Fibroblast of skin of right biceps (primary cell): ENCODE measurements around the gene SMG9.
"Not testable (repeated sequence)": the region's sequence is repeated elsewhere in the genome, so short reads cannot be mapped to it uniquely, and the experiment has no call there.

ENCODE experiments used
- DNase-seq: peaks from one replicate; pipeline ENCODE4 v3.0.0-alpha.2; 2013

Gene SMG9

DNA sequence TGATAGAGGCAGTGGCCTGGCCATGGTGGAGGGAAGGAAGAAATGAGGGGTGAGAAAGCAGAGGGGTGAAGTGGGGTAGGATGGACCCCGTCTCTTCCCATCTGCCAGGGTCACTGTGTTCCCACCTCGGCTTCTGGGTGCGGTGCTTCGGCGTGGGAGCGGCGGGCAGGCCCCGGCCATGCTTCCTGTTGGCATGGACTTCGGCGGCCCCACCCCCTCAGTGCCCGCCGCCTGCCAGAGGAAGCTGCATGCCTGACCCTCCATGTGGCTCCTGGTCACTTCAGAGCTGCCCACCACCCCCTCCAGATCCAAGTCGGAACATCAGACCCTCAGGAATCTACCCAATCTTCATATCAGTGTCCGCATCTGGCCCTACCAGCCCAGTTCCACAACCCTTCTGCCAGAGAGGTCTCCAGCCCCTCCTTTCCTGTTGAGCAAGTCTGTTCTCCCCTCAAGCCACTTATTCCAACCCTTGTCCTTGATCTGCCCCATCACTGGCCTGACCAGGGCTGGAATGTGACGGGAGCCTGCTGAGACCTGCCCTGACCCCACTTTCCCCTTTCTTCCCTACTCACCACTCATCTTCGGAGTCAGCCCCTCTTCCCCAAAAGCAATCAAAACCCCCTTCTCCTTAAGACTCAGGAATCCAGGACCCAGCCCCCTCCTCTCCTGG lies 24.5 kb upstream of the SMG9 start:
- no peak for DNase-seq

GRCh38 chr19:43778651-43779050 lies 23.9 kb upstream of the SMG9 start:
- no peak for DNase-seq

DNA sequence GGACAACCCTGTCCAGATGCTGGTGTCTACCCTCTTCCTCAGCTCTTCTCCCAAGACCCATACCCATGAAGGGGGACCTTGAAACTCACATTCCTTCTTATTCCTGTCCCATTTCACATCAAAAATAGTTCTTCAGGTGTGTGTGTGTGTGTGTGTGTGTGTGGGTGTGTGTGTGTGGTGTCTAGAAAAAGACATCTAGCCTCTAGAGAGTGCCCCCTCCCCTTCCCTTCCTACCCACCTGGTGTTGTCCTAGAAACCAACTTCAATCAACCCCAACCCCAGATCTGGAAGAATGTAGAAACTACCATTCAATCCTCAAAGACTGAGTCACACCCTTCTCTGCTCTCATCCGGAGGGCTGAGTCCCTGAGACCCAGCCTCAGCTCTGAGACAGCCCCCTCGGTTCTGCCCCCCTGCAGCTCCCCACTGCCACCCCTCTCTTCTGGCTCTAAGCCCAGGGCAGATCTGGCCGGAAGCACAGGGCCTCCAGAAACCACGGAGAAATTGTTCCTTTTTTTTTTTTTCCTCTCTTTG lies 22.5 kb upstream of the SMG9 start:
- peak; percentile 81 for DNase-seq

GRCh38 chr19:43776286-43776685 lies 21.5 kb upstream of the SMG9 start:
- no peak for DNase-seq

DNA sequence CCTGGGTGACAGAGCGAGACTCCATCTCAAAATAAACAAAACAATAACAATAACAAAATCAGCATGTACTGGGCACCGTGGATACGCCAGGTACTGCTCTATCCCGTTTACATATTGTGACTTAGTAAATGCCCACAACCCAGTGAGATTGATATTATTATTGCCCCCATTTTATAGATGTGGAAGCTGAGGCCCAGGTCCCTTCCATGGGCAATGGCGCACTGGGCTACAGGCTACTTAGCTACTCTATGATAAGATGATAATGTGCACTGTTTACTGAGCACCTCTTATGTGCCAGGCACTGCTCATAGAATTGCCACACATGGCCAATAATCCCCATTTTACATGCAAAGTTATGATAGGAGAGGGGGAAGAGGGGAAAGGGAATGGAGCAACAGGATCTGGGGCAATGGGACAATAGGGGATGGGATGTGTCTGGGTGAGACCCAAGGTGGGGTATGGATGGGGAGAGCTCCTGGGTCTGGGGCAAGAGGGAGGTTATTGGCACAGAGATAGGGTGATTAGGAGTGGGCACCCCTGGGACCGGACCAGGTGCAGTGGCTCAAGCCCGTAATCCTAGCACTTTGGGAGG lies 20.6 kb upstream of the SMG9 start:
- DNase-seq = no peak

DNA sequence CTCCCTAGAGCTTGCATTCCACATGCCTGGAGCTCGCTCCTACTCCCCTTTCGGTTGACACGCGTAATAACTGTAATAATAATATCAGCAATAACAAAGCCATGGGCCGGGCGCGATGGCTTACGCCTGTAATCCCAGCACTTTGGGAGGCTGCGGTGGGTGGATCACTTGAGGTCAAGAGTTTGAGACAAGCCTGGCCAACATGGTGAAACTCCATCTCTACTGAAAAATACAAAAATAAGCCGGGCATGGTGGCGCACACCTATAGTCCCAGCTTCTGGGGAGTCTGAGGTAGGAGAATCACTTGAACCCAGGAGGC lies 20.1 kb upstream of the SMG9 start:
- DNase-seq = not testable (repeated sequence)

DNA sequence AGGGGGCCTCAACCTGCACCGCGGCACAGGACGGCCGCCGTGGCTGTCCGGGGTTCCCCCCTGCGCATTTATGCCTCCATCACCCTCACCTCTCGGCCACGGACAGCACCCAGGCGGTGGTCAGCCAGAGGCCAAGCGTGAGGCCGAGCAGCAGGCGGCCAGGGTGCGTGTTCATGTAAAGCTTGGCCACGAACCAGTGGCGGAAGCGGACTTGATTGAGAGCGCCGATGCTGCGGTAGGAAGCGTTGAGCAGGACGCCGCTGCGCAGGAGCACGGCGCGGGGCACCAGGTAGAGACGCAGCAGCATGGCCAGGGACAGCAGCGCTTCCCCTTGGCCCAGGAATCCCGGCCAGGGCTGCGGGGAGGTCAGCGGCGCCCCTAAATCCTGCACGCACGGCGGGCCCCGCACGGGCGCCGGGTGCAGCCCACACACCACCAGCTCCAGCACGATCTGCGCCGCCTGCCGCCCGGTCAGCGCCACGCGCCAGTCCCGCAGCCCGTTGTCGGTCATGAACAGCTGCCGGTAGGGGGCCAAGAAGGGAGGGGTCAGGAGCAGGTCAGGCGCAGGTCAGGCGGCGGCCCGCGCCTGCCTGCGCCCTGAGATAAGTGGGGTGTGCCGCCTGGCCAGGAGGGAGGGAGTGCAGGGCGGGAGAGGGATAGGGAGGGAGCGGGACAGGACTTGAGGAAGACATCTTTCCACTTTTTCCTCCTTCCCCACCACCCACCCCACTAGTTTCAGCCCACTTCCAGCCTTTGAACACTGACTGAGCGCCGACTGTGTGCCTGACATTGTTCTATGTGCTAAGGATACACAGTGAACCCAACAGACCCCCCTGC lies 19.6 kb upstream of the SMG9 start:
- peak; percentile 73 for DNase-seq

DNA sequence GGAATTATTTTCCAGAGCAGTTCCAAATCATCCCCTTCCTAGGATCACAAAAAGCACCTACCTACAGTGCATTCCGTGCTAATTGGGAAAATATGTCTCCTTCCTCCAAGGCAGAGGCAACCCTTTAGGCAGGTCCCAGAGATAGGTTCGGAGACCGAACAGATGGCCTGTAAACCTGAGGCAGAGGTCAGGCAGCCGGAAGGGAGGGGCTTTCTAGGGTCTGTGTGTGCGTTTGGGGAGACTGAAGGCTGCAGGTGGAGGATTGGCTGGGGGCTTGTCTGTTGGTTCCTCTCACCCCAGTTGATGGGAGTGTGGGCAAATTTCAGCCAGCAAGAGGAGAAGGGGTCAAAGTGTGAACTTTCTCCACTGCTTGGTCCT lies 19.0 kb upstream of the SMG9 start:
- DNase-seq = no peak

- DNase-seq = no peak
Measured at GRCh38 chr19:43769256-43769655, 14.5 kb upstream of the SMG9 start.

DNA sequence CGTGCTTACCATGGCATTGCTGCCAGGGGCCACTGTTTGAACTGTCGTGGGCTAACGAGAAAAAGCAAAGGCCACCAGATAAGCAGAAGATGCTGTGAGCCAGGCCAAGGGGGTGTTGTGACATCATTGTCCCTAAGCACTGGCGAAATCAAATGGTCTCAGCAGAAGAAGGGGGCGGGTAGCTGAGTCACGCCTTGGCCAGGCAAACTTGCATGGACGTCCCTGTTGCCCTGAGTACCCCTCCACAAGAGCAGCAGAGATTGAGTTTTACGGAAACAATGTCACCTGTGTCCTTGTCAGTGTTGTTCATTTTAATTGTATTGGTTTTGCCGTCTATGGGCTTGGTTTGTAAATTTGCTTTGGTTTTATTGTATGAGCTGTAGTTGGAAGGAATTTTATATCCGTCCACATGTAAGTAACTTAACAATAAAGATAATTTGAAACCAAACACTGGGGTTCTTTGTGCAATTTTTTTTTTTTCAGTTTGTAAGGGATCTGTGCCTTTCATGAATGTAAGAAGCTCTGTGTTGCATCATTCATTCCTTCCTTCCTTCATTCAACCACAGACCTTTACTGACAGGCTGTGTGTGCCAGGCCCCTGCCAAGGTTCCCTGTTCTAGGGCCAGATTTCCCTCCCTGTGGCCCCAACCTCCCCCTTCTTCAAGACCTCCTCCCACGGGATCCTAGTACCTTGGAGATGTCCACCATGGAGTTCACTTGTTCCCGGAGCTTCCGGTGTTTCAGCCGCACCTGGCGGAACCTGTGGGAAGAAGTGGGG lies 13.7 kb upstream of the SMG9 start:
- no peak for DNase-seq

GRCh38 chr19:43767818-43768217 lies 13.1 kb upstream of the SMG9 start:
- DNase-seq = no peak

DNA sequence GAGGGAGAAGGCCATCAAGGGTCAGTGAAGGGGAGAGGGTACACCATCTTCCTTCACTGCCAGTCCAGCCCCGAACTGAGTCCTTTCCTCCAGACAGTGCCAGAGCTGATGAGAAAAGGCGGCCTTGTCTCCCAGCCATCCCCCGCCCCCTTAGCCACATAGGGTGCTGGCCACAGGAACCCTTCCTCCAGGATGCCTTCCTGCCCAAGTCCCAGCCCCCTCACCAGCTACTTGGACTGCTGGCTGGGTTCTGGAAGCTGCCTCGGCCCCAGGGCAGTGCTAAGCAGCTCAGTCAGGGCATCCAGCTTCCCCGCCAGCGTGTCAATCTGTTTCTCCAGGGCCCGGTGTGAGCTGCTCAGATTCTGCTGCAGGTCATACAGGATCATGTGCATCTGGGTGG lies 12.6 kb upstream of the SMG9 start:
- no peak for DNase-seq

DNA sequence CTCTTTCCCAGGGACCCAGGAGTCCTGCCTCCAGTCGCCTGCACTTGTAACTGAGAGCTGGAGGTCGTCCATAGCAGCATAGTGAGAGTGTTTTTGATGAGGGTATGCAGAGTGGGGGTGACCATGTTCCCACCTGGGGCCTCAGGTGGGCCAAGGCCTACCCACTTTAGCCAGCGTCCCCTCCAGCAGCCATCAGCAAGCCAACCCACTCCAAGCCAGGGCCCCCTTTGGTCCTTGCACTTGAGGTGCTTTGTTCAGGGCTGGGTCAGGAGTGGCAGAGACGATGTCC lies 11.9 kb upstream of the SMG9 start:
- DNase-seq = no peak

- peak; percentile 99 for DNase-seq
Measured at GRCh38 chr19:43765109-43765876, 10.5 kb upstream of the SMG9 start.

- not testable (repeated sequence) for DNase-seq
Measured at GRCh38 chr19:43764684-43765083, 9.9 kb upstream of the SMG9 start.

GRCh38 chr19:43763473-43763939 lies 8.7 kb upstream of the SMG9 start:
- DNase-seq = peak; percentile 53

DNA sequence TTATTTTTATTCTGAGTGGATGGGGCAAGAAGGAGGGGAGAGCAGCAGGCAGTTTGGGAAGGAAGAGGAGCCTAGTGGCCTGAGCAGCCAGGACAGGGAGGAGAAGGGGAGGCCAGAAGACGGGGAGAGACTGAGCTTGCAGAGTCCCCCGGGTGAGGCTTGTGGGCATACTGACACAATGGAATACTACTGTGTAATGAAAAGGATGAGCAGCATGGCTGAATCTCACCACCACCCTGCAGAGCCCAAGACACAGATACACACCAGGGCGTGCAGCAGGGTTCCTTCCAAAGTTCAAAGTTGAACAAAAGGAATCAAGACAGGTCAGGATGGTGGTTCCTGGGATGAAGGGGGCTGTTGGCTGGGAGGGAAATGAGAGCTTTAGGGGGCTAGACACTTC lies 8.1 kb upstream of the SMG9 start:
- DNase-seq = no peak

- peak; percentile 56 for DNase-seq
Measured at GRCh38 chr19:43760941-43761340, 6.2 kb upstream of the SMG9 start.

DNA sequence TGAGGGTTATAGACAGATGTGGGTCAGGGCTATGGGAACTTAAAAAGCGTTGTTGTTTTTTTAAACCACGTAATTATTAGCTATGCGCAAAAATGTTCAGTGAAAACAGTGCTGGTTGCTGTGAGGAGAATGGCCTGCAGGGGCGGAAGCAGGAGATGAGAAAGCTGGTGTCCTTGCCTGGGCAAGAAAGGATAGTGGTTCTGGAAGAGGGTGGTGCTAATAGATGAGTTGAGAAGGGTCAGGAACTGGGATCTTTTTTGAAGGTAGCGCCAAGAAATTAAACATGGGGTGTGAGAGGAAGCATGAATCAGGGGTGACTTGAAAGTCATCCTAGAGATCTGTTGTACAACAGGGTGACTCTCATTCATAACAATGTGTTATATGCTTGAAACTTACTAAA lies 4.8 kb upstream of the SMG9 start:
- peak; percentile 74 for DNase-seq

DNA sequence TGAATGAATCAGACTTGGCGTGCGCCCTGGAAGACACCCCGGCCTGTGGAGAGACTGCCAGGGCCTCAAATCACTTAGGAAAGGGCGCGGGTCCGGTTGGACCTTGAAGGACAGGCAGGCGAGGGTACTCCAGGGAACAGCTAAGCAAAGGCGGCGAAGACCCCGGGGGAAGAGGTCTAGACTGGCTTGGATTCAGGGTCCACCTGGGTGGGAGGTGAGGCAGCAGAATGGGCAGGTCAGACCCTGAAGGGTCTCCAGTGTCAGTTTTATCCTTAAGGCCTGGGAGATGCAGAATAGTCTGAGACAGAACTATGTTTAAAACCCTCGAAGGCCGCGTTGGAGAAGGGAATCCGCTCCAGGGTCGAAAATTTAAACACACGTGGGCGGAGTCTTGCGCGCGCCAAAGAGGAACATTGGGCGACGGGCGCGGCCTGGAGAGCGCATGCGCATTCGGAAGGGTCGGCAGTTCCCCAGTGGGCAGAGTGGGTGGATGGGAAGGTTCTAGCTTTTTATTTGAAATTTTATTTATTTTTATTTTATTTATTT lies 567 bp upstream of the SMG9 start:
- DNase-seq = peak; percentile 81

DNA sequence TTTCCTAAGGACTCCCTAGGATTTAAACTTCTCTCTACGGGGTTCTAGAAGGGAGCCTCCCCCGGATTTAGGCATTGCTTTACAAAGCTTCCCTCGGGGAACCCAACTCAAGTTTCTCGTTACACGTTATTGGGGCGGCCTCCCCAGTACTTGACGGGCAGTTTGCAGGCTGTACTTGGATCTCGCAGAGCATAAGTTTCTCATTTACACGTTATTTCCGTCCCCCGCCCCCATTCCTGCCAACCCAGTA lies 584 bp downstream of the SMG9 start:
- no peak for DNase-seq

- no peak for DNase-seq
Measured at GRCh38 chr19:43752287-43752875, 2.4 kb downstream of the SMG9 start.
